ENCODE measurements around the gene DPM2.

Gene DPM2

GRCh38 chr9:127945338-127945737 is 7.7 kb upstream of the DPM2 start:
- TF ChIP-seq CTCF (IDR thresholded peaks at IDR 0.05; ENCODE audit: insufficient read depth, low read length, poor library complexity, severe bottlenecking) (no peak), EZH2phosphoT487 (conservative IDR thresholded peaks at IDR 0.05; ENCODE audit: low read length) (no peak)
- Histone ChIP-seq H3K27ac (ENCODE audit: low read depth, low read length) (no peak overlapping the region), H3K9ac (ENCODE audit: low read length) (no peak overlapping the region), H2AFZ (ENCODE audit: low read depth, low read length, severe bottlenecking) (no peak overlapping the region), H4K20me1 (ENCODE audit: low read depth, low read length) (no peaks in the 10 kb centered on the region; the same call in 1 of the 2 replicates), H3K36me3 (ENCODE audit: low read length) (peaks cover 12% of the 10 kb centered on the region), H3K4me3 (ENCODE audit: insufficient read depth, low read length, poor library complexity, severe bottlenecking) (no peak overlapping the region), H3K9me3 (ENCODE audit: insufficient read depth, low read length) (no peaks in the 10 kb centered on the region), H3K79me2 (ENCODE audit: insufficient read depth, low read length) (peaks cover 21% of the 10 kb centered on the region), H3K27me3 (ENCODE audit: low read length) (no peaks in the 10 kb centered on the region), H3F3A (ENCODE audit: insufficient read depth) (peaks cover 20% of the 10 kb centered on the region), H3K4me2 (ENCODE audit: low read depth, low read length, poor library complexity, severe bottlenecking) (no peak overlapping the region), H3K9me2 (replicated peaks; ENCODE audit: insufficient read depth, low read length) (no peaks in the 10 kb centered on the region)

- no peak overlapping the region for H3K9ac ChIP-seq (ENCODE audit: low read length)
- H3K79me2 ChIP-seq (ENCODE audit: insufficient read depth, low read length), result peaks cover 15% of the 10 kb centered on the region
- no peak overlapping the region for H3K4me2 ChIP-seq (ENCODE audit: low read depth, low read length, poor library complexity, severe bottlenecking)
- H4K20me1 ChIP-seq (ENCODE audit: low read depth, low read length), result no peaks in the 10 kb centered on the region; the same call in 1 of the 2 replicates
- H3K4me3 ChIP-seq (ENCODE audit: insufficient read depth, low read length, poor library complexity, severe bottlenecking), result no peak overlapping the region
- H3K36me3 ChIP-seq (ENCODE audit: low read length), result peaks cover 15% of the 10 kb centered on the region
- TF ChIP-seq CTCF (IDR thresholded peaks at IDR 0.05; ENCODE audit: insufficient read depth, low read length, poor library complexity, severe bottlenecking), result no peak
- no peak for TF ChIP-seq EZH2phosphoT487 (conservative IDR thresholded peaks at IDR 0.05; ENCODE audit: low read length)
- H2AFZ ChIP-seq (ENCODE audit: low read depth, low read length, severe bottlenecking), result no peak overlapping the region
- H3K9me3 ChIP-seq (ENCODE audit: insufficient read depth, low read length), result no peaks in the 10 kb centered on the region
- H3F3A ChIP-seq (ENCODE audit: insufficient read depth), result peaks cover 27% of the 10 kb centered on the region
- no peaks in the 10 kb centered on the region for H3K9me2 ChIP-seq (replicated peaks; ENCODE audit: insufficient read depth, low read length)
- H3K27me3 ChIP-seq (ENCODE audit: low read length), result no peaks in the 10 kb centered on the region
- H3K27ac ChIP-seq (ENCODE audit: low read depth, low read length), result no peak overlapping the region
Measured at GRCh38 chr9:127944586-127945218, 7.0 kb upstream of the DPM2 start.

- TF ChIP-seq EZH2phosphoT487 (conservative IDR thresholded peaks at IDR 0.05; ENCODE audit: low read length) (no peak), CTCF (IDR thresholded peaks at IDR 0.05; ENCODE audit: insufficient read depth, low read length, poor library complexity, severe bottlenecking) (peak; percentile 91)
- H3K27ac ChIP-seq (ENCODE audit: low read depth, low read length), result peak overlapping the region; percentile 21; the same call in 1 of the 2 replicates
- no peak overlapping the region for H3K4me3 ChIP-seq (ENCODE audit: insufficient read depth, low read length, poor library complexity, severe bottlenecking)
- H3K79me2 ChIP-seq (ENCODE audit: insufficient read depth, low read length), result peaks cover 8% of the 10 kb centered on the region; the same call in 1 of the 2 replicates
- no peaks in the 10 kb centered on the region for H3K9me2 ChIP-seq (replicated peaks; ENCODE audit: insufficient read depth, low read length)
- H3K36me3 ChIP-seq (ENCODE audit: low read length), result peaks cover 15% of the 10 kb centered on the region
- H3F3A ChIP-seq (ENCODE audit: insufficient read depth), result peaks cover 35% of the 10 kb centered on the region
- no peaks in the 10 kb centered on the region for H4K20me1 ChIP-seq (ENCODE audit: low read depth, low read length)
- H3K9me3 ChIP-seq (ENCODE audit: insufficient read depth, low read length), result no peaks in the 10 kb centered on the region
- H3K9ac ChIP-seq (ENCODE audit: low read length), result no peak overlapping the region
- no peak overlapping the region for H3K4me2 ChIP-seq (ENCODE audit: low read depth, low read length, poor library complexity, severe bottlenecking)
- no peak overlapping the region for H2AFZ ChIP-seq (ENCODE audit: low read depth, low read length, severe bottlenecking)
- no peaks in the 10 kb centered on the region for H3K27me3 ChIP-seq (ENCODE audit: low read length)
Measured at GRCh38 chr9:127943731-127944144, 6.1 kb upstream of the DPM2 start.
